HepG2 (cell line): ENCODE results near the gene TLE7. TPM values are rescaled to one million over a fixed set of nuclear protein-coding genes. Genes with fewer than 3 reads are reported as not detected.
A peak's percentile ranks its signal among the peaks of the same experiment; 100 is the strongest.

Experiments
- AKAP8 ChIP-seq: sonication (generic); formaldehyde crosslinking; IDR thresholded peaks from 2 replicates; pipeline ENCODE4 v1.5.1; 2020; ENCODE audit warnings: mild to moderate bottlenecking, missing genetic modification reagents
- CERS6 ChIP-seq: sonication (generic); formaldehyde crosslinking; IDR thresholded peaks from 2 replicates; pipeline ENCODE4 v1.5.0; 2020; ENCODE audit warnings: missing genetic modification reagents
- CREBL2 ChIP-seq: sonication (generic); formaldehyde crosslinking; IDR thresholded peaks from 2 replicates; pipeline ENCODE4 v1.8.1; 2023; ENCODE audit warnings: missing genetic modification reagents, mild to moderate bottlenecking, borderline replicate concordance
- CTCF ChIP-seq: sonication (generic); formaldehyde crosslinking; IDR thresholded peaks from 2 replicates; pipeline ENCODE4 v1.5.0; 2020; ENCODE audit warnings: mild to moderate bottlenecking, missing genetic modification reagents, moderate library complexity
- FLYWCH1 ChIP-seq: sonication (generic); formaldehyde crosslinking; IDR thresholded peaks from 2 replicates; pipeline ENCODE4 v1.8.1; 2023; ENCODE audit warnings: mild to moderate bottlenecking, missing genetic modification reagents
- FOXO1 ChIP-seq: sonication (generic); formaldehyde crosslinking; IDR thresholded peaks from 2 replicates; pipeline ENCODE4 v1.4.0; 2020; ENCODE audit warnings: missing genetic modification reagents
- MATR3 ChIP-seq: sonication (generic); formaldehyde crosslinking; IDR thresholded peaks from 2 replicates; pipeline ENCODE4 v1.4.0; 2020; ENCODE audit warnings: missing genetic modification reagents
- RFXANK ChIP-seq: IDR thresholded peaks from 2 replicates; pipeline ENCODE4 v1.6.1; 2016
- RORA ChIP-seq: sonication (generic); formaldehyde crosslinking; IDR thresholded peaks from 2 replicates; pipeline ENCODE4 v1.5.0; 2020; ENCODE audit warnings: mild to moderate bottlenecking, missing genetic modification reagents, moderate library complexity
- SOX5 ChIP-seq: IDR thresholded peaks from 2 replicates; pipeline ENCODE4 v1.6.1; 2016; ENCODE audit warnings: borderline replicate concordance
- U2AF1 ChIP-seq: fragments of 200-400 bp; formaldehyde crosslinking; optimal IDR thresholded peaks from 2 replicates; pipeline ENCODE3; 2017; ENCODE audit warnings: mild to moderate bottlenecking, low read depth, low read length
- ZFP37 ChIP-seq: sonication (generic); formaldehyde crosslinking; IDR thresholded peaks from 2 replicates; pipeline ENCODE4 v1.4.0; 2020; ENCODE audit warnings: missing genetic modification reagents, borderline replicate concordance
- ZNF121 ChIP-seq: sonication (generic); formaldehyde crosslinking; IDR thresholded peaks from 2 replicates; pipeline ENCODE4 v1.5.0; 2020; ENCODE audit warnings: mild to moderate bottlenecking, missing genetic modification reagents
- ZNF367 ChIP-seq: sonication (generic); formaldehyde crosslinking; IDR thresholded peaks from 2 replicates; pipeline ENCODE4 v1.4.0; 2020; ENCODE audit warnings: missing genetic modification reagents, borderline replicate concordance
- ZNF543 ChIP-seq: sonication (generic); formaldehyde crosslinking; IDR thresholded peaks from 2 replicates; pipeline ENCODE4 v1.4.0; 2020; ENCODE audit warnings: mild to moderate bottlenecking, missing genetic modification reagents
- ZNF562 ChIP-seq: sonication (generic); formaldehyde crosslinking; IDR thresholded peaks from 2 replicates; pipeline ENCODE4 v1.8.0; 2022; ENCODE audit warnings: missing genetic modification reagents, borderline replicate concordance
- ZNF691 ChIP-seq: sonication (generic); formaldehyde crosslinking; IDR thresholded peaks from 2 replicates; pipeline ENCODE4 v1.4.0; 2020; ENCODE audit warnings: missing genetic modification reagents, low read depth, mild to moderate bottlenecking, borderline replicate concordance
- ZNF761 ChIP-seq: sonication (generic); formaldehyde crosslinking; conservative IDR thresholded peaks from 2 replicates; pipeline ENCODE4 v1.4.0; 2020; ENCODE audit warnings: mild to moderate bottlenecking, missing genetic modification reagents
- ZNF879 ChIP-seq: sonication (generic); formaldehyde crosslinking; IDR thresholded peaks from 2 replicates; pipeline ENCODE4 v1.8.1; 2023; ENCODE audit warnings: missing genetic modification reagents
- polyA plus RNA-seq, 8 experiments: library from polyadenylated mRNA; depleted of rRNA in 3 of 8; stranded (reverse) in 7 of 8; unstranded in 1 of 8; fragments of >200 nt; fragmentation: Illumina TruSeq in 4 of 8; extraction: Trizol in 4 of 8; gene quantifications; 2 replicates each; pipeline versions ENCODE4 v1.2.1 to v1.2.3, GENCODE V29; 2011 to 2016; ENCODE audit warnings: low read depth in 4 of 8, missing spikeins in 1 of 8, mixed read lengths in 1 of 8; ENCODE audit not compliant: insufficient read depth in 1 of 8
- total RNA-seq, 5 experiments: library from RNA; depleted of rRNA; stranded (reverse); fragments of >200 nt; fragmentation: Illumina TruSeq; extraction: Trizol; gene quantifications; 2 replicates each; pipeline ENCODE4 v1.2.3, GENCODE V29; 2016; ENCODE audit warnings: low read depth in 1 of 5
- TF ChIP-seq, protein P1 (sequence below): sonication (generic); formaldehyde crosslinking; IDR thresholded peaks from 2 replicates; pipeline ENCODE4 v1.4.0; 2020; ENCODE audit warnings: mild to moderate bottlenecking, missing genetic modification reagents
- TF ChIP-seq, protein P2 (sequence below): sonication (generic); formaldehyde crosslinking; IDR thresholded peaks from 2 replicates; pipeline ENCODE4 v1.8.1; 2023; ENCODE audit warnings: mild to moderate bottlenecking, missing genetic modification reagents

Gene TLE7
- total and polyA plus RNA-seq, 2 of the 13 experiments (the other 11 are each of a cell fraction or from before 2014, with no cell fraction given), result not detected

- TF ChIP-seq, protein P1, sequence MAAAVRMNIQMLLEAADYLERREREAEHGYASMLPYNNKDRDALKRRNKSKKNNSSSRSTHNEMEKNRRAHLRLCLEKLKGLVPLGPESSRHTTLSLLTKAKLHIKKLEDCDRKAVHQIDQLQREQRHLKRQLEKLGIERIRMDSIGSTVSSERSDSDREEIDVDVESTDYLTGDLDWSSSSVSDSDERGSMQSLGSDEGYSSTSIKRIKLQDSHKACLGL, result peak; percentile 63; the same call in 1 of the 2 replicates
- TF ChIP-seq RORA (CRISPR knock-in tag) (no peak), ZNF367 (CRISPR knock-in tag) (no peak), FOXO1 (peak; percentile 26; the same call in 1 of the 2 replicates), ZNF879 (CRISPR knock-in tag) (peak; percentile 85; the same call in 1 of the 2 replicates), CTCF (CRISPR knock-in tag) (no peak; the same call in 1 of the 2 replicates), CREBL2 (CRISPR knock-in tag) (peak; percentile 42; the same call in 1 of the 2 replicates), U2AF1 (peak; percentile 61), AKAP8 (CRISPR knock-in tag) (peak; percentile 86), ZNF121 (no peak), SOX5 (CRISPR knock-in tag) (peak; percentile 14; the same call in 1 of the 2 replicates), FLYWCH1 (no peak), MATR3 (CRISPR knock-in tag) (no peak), ZNF562 (CRISPR knock-in tag) (no peak), CERS6 (CRISPR knock-in tag) (no peak), ZFP37 (CRISPR knock-in tag) (no peak), ZNF691 (no peak), ZNF761 (0 out of 2 replicates have a peak, but pooled peaks have one; percentile 39), ZNF543 (CRISPR knock-in tag) (peak; percentile 51; the same call in 1 of the 2 replicates), RFXANK (CRISPR knock-in tag) (peak; percentile 73; the same call in 1 of the 2 replicates)
- TF ChIP-seq, protein P2, sequence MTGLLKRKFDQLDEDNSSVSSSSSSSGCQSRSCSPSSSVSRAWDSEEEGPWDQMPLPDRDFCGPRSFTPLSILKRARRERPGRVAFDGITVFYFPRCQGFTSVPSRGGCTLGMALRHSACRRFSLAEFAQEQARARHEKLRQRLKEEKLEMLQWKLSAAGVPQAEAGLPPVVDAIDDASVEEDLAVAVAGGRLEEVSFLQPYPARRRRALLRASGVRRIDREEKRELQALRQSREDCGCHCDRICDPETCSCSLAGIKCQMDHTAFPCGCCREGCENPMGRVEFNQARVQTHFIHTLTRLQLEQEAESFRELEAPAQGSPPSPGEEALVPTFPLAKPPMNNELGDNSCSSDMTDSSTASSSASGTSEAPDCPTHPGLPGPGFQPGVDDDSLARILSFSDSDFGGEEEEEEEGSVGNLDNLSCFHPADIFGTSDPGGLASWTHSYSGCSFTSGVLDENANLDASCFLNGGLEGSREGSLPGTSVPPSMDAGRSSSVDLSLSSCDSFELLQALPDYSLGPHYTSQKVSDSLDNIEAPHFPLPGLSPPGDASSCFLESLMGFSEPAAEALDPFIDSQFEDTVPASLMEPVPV, result peak; percentile 80; the same call in 1 of the 2 replicates
Measured at GRCh38 chr16:71484006-71484893, 42.4 kb upstream of the TLE7 start (continued).
